ENCODE results near the gene ZNF20. TPM values are rescaled to one million over a fixed set of nuclear protein-coding genes. Genes with fewer than 3 reads are reported as not detected.
A peak's percentile ranks its signal among the peaks of the same experiment; 100 is the strongest.

Gene ZNF20
- total RNA-seq, 1 donor from 2014 or later, result 6.2 TPM

DNA sequence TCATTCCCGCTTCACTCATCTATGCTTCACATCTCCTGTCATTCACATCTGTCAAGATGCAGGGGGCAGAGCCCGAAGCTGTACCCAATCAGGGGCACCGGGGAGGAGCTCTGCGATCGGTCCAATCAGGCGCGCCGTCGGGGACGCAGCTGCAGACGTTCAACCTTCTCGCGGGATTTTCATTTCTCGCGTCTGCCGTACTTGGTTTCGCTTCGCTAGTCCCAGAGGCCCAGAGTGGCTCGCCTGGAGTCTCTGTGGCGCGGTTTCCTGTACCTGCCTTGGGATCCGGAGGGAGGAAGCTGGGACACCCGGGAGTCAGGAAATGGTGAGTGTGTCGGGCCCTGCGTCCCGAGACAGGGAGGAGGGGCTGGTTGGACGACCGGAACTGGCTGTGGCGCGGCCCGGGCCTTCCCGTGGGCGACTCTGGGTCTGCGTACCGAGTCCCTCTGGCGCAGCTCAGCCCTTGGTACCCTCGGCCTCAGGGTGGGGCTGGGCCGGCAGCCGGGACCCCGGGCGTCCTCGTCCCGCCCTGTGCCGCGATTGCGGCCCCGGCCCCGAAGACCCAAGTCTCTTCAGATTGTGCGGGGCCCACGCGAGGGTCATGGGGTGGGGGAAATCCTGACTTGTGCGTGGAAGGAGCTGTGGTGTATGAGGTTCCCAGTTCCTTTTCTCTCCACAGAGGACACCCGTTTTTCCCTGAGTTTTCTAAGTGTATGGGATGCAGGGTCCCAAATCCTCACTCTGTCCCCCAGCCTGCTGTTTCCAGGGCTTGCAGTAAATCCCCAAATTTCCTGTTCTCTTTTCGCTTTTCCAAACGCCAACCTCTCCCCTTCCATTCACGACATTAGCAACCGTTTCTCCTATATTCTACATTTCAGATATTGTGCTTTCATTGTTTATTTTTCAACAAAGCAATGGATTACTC, 23.0 kb upstream of the ZNF20 start, which contains the start of gene ZNF136:
Gene ZNF136, plus strand, starts transcription at position 215 of the 925 bp plus-strand sequence. Its CDS starts 108 bp downstream, at position 323.
- peak within 1 kb of the TSS; percentile 96 for H3K27ac Mint-ChIP-seq (ENCODE audit: unreplicated experiment)
- peak within 1 kb of the TSS; percentile 95 for H3K4me3 Mint-ChIP-seq (ENCODE audit: unreplicated experiment)

DNA sequence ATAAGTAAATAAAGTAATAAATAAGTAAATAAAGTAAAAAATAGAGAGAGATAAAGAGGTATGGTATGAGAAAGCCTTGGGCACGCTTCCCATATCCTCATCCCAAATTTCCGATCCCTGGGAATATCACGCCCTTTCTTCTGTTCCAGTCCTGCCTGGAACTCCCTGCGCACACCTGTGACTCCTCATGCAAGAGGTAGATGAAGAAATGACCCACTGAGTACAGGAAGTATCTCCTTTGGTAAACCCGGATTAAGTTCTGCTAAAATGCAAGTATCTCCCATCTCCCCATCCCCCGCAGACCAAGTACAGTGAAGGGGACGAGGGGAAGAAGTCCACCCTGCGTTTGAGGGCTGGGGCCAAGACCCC, 22.3 kb upstream of the ZNF20 start:
- H3K27ac Mint-ChIP-seq (ENCODE audit: unreplicated experiment), result peak overlapping the region; percentile 95
- H3K4me1 Mint-ChIP-seq (ENCODE audit: unreplicated experiment), result peaks cover 20% of the 10 kb centered on the region
- TF ChIP-seq, protein P1, sequence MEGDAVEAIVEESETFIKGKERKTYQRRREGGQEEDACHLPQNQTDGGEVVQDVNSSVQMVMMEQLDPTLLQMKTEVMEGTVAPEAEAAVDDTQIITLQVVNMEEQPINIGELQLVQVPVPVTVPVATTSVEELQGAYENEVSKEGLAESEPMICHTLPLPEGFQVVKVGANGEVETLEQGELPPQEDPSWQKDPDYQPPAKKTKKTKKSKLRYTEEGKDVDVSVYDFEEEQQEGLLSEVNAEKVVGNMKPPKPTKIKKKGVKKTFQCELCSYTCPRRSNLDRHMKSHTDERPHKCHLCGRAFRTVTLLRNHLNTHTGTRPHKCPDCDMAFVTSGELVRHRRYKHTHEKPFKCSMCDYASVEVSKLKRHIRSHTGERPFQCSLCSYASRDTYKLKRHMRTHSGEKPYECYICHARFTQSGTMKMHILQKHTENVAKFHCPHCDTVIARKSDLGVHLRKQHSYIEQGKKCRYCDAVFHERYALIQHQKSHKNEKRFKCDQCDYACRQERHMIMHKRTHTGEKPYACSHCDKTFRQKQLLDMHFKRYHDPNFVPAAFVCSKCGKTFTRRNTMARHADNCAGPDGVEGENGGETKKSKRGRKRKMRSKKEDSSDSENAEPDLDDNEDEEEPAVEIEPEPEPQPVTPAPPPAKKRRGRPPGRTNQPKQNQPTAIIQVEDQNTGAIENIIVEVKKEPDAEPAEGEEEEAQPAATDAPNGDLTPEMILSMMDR (IDR thresholded peaks at IDR 0.05; ENCODE audit: unreplicated experiment), result no peak
- DNase-seq (ENCODE audit: low spot score), result no peak
- peak overlapping the region; percentile 88 for H3K4me3 Mint-ChIP-seq (ENCODE audit: unreplicated experiment)
- no peaks in the 10 kb centered on the region for H3K9me3 Mint-ChIP-seq (ENCODE audit: unreplicated experiment)
- H3K27me3 Mint-ChIP-seq (ENCODE audit: unreplicated experiment), result peaks cover 10% of the 10 kb centered on the region
- peaks cover 13% of the 10 kb centered on the region for H3K36me3 Mint-ChIP-seq (ENCODE audit: low read depth, unreplicated experiment)

More for the DNA sequence above, 23.0 kb upstream of the ZNF20 start, which contains the start of gene ZNF136:
- Mint-ChIP-seq H3K4me1 (ENCODE audit: unreplicated experiment) (peaks cover 20% of the 10 kb centered on the region), H3K9me3 (ENCODE audit: unreplicated experiment) (no peaks in the 10 kb centered on the region), H3K36me3 (ENCODE audit: low read depth, unreplicated experiment) (peaks cover 13% of the 10 kb centered on the region), H3K27me3 (ENCODE audit: unreplicated experiment) (peaks cover 10% of the 10 kb centered on the region)
- DNase-seq (ENCODE audit: low spot score), result peak; percentile 92
- TF ChIP-seq, protein P1 (IDR thresholded peaks at IDR 0.05; ENCODE audit: unreplicated experiment), result no peak

DNA sequence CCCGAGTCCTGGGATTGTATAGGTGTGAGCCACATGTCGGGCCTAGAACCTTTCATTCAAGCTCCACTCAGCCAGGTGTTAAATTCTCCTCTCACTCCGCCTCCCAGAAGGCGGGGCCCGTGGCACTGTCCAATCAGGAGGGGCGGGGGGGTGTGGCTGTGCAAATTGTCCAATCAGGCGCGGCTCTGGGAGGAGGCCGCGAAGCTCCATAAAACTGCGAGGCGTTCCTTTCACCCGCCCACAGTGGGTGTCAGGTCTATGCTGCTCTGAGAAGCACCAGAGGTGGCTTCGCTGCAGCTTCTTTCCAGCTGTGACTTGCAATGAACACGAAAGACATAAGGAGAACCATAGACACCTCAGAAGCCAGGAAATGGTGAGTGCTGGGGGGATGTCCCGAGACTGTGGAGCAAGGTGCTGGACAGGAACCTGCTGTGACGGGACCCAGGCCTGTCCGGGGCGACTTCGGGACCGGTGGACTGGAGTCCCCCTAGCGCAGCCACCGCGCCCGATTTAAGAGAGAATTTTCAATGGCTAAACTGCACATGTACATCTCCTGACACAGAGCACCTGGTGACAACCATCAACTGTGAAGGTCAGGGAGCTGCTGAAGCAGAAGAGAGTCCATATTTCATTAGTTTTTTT, 19.7 kb upstream of the ZNF20 start:
- Mint-ChIP-seq H3K27ac (ENCODE audit: unreplicated experiment) (no peak overlapping the region), H3K4me1 (ENCODE audit: unreplicated experiment) (peaks cover 22% of the 10 kb centered on the region), H3K4me3 (ENCODE audit: unreplicated experiment) (no peak overlapping the region), H3K36me3 (ENCODE audit: low read depth, unreplicated experiment) (peaks cover 8% of the 10 kb centered on the region), H3K9me3 (ENCODE audit: unreplicated experiment) (no peaks in the 10 kb centered on the region), H3K27me3 (ENCODE audit: unreplicated experiment) (peaks cover 16% of the 10 kb centered on the region)
- DNase-seq (ENCODE audit: low spot score), result no peak
- TF ChIP-seq, protein P1 (IDR thresholded peaks at IDR 0.05; ENCODE audit: unreplicated experiment), result no peak

DNA sequence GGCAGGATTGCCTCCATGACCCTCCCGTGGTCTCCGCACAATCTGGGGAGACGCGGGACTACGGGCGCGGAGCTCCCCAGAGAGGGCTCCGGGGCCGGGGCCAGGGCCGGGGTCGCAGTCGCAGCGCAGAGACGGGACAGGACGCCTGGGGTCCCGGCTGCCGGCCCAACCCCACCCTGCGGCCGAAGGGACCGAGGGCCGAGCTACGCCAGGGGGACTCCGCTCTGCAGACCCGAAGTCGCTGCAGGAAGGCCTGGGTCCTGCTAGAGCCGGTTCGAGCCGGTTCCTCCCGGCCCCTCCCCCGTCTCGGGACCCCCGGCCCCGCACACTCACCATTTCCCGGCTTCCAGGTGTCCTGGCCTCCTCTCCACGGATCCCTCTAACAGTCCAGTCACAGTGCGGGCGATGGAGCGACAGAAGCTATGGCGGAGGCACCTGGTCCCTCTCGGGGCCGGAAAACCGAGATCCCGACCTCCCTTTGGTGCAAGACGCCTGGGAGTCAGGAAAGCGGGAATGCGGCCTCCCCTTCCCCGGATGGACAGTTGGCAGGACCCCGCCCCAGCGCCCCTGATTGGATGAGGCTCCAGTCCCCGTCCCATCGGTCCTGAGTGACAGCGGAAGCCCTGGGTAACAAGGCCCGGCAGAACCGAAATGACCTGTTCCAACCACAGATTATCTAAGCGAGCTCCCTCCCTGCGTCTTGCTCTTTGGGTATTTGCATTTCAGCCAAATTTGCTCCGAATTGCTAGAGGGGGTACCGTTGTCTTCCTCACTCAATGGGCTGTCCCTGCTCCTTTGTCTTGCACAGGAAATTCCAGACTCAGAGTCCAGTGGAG, 16.3 kb upstream of the ZNF20 start, which contains the start of gene ZNF625:
Gene ZNF625, minus strand, starts transcription at position 512 of the 836 bp plus-strand sequence. Its CDS starts 176 bp downstream, at position 336.
- peak; percentile 86 for DNase-seq (ENCODE audit: low spot score)
- Mint-ChIP-seq H3K27me3 (ENCODE audit: unreplicated experiment) (peaks cover 12% of the 10 kb centered on the region), H3K36me3 (ENCODE audit: low read depth, unreplicated experiment) (peaks cover 10% of the 10 kb centered on the region), H3K9me3 (ENCODE audit: unreplicated experiment) (no peaks in the 10 kb centered on the region), H3K4me3 (ENCODE audit: unreplicated experiment) (peak within 1 kb of the TSS; percentile 87), H3K27ac (ENCODE audit: unreplicated experiment) (peak within 1 kb of the TSS; percentile 86), H3K4me1 (ENCODE audit: unreplicated experiment) (peaks cover 16% of the 10 kb centered on the region)
- TF ChIP-seq, protein P1 (IDR thresholded peaks at IDR 0.05; ENCODE audit: unreplicated experiment), result no peak

Measured in endothelial cell (in vitro differentiated cells).